Measurements from ENCODE around the gene HOXA4.

Gene HOXA4

GRCh38 chr7:27131390-27131819 lies 848 bp upstream of the HOXA4 start:
- DNase-seq: no peak

GRCh38 chr7:27129729-27130539 lies 623 bp downstream of the HOXA4 start:
- DNase-seq: peak; percentile 44

GRCh38 chr7:27128776-27129728 lies 1.5 kb downstream of the HOXA4 start:
- DNase-seq: no peak

GRCh38 chr7:27128034-27128433 lies 2.5 kb downstream of the HOXA4 start:
- no peak for DNase-seq

- no peak for DNase-seq
Measured at GRCh38 chr7:27126596-27127327, 3.8 kb downstream of the HOXA4 start.

GRCh38 chr7:27125986-27126394 lies 4.6 kb downstream of the HOXA4 start:
- no peak for DNase-seq

- DNase-seq: no peak
Measured at GRCh38 chr7:27124902-27125689, 5.5 kb downstream of the HOXA4 start.

GRCh38 chr7:27124096-27124901 lies 6.3 kb downstream of the HOXA4 start:
- DNase-seq: no peak

GRCh38 chr7:27123477-27124053 lies 7.0 kb downstream of the HOXA4 start:
- no peak for DNase-seq

GRCh38 chr7:27123007-27123476 lies 7.5 kb downstream of the HOXA4 start:
- DNase-seq: peak; percentile 30

- no peak for DNase-seq
Measured at GRCh38 chr7:27122077-27122910, 8.3 kb downstream of the HOXA4 start.

- no peak for DNase-seq
Measured at GRCh38 chr7:27121684-27122076, 8.9 kb downstream of the HOXA4 start.

- DNase-seq: no peak
Measured at GRCh38 chr7:27119412-27119911, 11.1 kb downstream of the HOXA4 start.

GRCh38 chr7:27118580-27118979 lies 12.0 kb downstream of the HOXA4 start:
- DNase-seq: no peak

- no peak for DNase-seq
Measured at GRCh38 chr7:27117887-27118491, 12.6 kb downstream of the HOXA4 start.

GRCh38 chr7:27116962-27117886 lies 13.3 kb downstream of the HOXA4 start:
- DNase-seq: no peak

- peak; percentile 53 for DNase-seq
Measured at GRCh38 chr7:27116031-27116961, 14.3 kb downstream of the HOXA4 start.
